GM13976 (cell line): ENCODE results near the gene FBXO40.

Experiments
- DNase-seq: peaks from one replicate; pipeline ENCODE4 v3.0.0; 2012; ENCODE audit warnings: low spot score
- CTCF ChIP-seq: IDR thresholded peaks from 2 replicates; pipeline ENCODE4 v1.5.1; 2012; ENCODE audit warnings: borderline replicate concordance, mild to moderate bottlenecking; ENCODE audit not compliant: insufficient read depth; ENCODE audit errors: extremely low read depth, missing control alignments, control extremely low read depth
- in situ Hi-C: fragments of 300-500 bp; cut with MboI; formaldehyde crosslinking; loops from one replicate; pipeline ENCODE4 v1.12.0; 2022; ENCODE audit warnings: low sequenced_read_pairs, mixed read lengths, inconsistent platforms; ENCODE audit not compliant: unreplicated experiment

The FBXO40 gene

DNA sequence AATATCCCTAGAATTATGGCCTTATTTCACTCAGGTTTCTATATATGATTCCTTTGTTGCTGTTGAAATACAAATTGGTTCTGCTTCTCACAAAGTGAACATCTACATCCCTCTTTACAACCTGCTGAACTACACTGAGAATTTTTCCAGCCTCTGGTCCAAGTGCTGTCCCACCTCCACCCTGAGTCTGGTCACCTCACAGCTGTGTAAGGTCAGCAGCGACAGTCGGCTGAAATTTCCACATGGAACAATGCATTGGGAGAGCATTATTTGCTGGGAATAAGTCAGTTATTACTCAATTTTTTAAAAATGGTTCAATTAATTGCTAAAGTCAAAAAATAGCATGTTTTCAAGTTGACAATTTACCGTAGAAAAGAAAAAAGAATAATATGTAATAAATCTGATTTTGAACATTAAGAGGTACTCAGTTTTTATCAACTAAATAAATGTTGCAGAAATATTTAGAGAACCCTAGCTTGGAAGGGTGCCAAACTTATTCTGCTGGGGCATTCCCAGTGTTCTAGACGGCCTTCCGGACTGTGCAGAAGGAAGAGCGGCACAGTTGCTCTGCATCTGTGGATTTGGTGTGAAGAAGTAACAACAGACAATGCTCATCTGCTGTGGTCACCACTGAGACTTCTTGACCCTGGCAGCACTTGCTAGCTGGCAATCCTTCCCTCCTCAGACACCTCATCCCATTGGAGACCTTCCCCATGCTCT is 65.7 kb downstream of the FBXO40 start:
- in situ Hi-C loops, result no loop called here
- DNase-seq, result no peak
- TF ChIP-seq CTCF, result no peak

GRCh38 chr3:121659586-121659985 is 66.4 kb downstream of the FBXO40 start:
- no peak for DNase-seq
- TF ChIP-seq CTCF, result no peak
- in situ Hi-C loops, result no loop called here

DNA sequence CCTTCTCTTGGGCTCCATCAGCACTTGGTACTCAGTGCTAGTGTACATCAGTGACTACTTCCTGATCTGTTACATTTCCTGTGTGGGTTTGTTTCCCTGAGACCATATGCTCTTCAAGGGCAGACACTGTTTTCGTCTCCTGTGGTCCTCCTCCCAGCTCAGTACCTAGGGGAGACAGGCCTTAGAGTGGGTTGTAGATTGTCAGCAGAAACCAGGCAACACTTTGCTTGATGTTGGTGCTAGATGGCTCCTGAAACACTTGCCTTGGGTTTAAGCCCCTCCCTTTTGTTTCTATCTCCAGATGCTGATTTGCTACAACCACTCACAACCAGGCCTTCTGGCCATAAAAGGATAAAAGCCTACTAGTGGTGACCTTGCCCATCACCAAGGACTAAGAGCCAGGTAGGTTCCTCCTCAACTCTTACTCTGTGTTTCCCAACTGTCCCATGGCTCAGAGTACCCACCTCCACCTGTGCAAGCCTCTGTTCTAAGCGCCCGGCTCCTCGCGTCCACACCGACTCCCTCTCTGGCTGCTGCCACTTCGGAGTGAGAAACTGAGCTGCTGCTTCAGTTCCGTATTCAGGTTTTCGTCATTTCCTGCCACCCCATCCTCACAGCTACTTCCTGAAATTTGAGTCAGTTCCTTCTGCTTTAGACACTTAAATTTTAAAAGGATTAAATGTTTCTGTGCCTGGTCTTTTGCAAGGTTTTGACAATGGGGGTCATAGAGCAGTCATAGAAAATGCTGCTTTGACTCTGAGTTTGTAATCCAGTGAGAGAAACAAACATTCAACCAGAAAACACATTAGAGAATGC is 67.4 kb downstream of the FBXO40 start, which contains the start of gene HCLS1:
TSS of gene HCLS1 (minus strand) at position 548 of the 816 bp plus-strand sequence. CDS start 2,556 bp downstream, outside the sequence.
- peak; percentile 69 for DNase-seq
- TF ChIP-seq CTCF, result peak; percentile 14
- in situ Hi-C loops, result no loop called here

GRCh38 chr3:121661376-121661775 is 68.2 kb downstream of the FBXO40 start:
- no peak for DNase-seq
- in situ Hi-C loops, result no loop called here
- TF ChIP-seq CTCF, result no peak

- no peak for TF ChIP-seq CTCF
- in situ Hi-C loops, result no loop called here
- DNase-seq, result no peak
Observed at GRCh38 chr3:121662742-121663141, 69.6 kb downstream of the FBXO40 start.

GRCh38 chr3:121663171-121663847 is 70.1 kb downstream of the FBXO40 start:
- in situ Hi-C loops, result no loop called here
- TF ChIP-seq CTCF, result no peak
- DNase-seq, result no peak
